Stimulated activated CD8-positive, alpha-beta memory T cell treated with anti-CD3 and anti-CD28 coated beads, Interleukin-4, amount 100 ng/mL, for 4 hours (primary cell): ENCODE results near the gene PPP1R12B.
"Not testable (repeated sequence)": the region's sequence is repeated elsewhere in the genome, so short reads cannot be mapped to it uniquely, and the experiment has no call there.

ENCODE experiments used
- DNase-seq, 2 donors: peaks; one replicate each; pipeline ENCODE4 v3.0.0-alpha.2; 2020; ENCODE audit warnings: low read depth in 2 of 2, low spot score in 1 of 2

PPP1R12B gene

GRCh38 chr1:202553078-202553477 is 204.6 kb downstream of the PPP1R12B start:
- not testable (repeated sequence) for DNase-seq

GRCh38 chr1:202553560-202554038 is 205.1 kb downstream of the PPP1R12B start:
- DNase-seq, result no peak

- DNase-seq, result not testable (repeated sequence)
These were observed 206.1 kb downstream of the PPP1R12B start for GRCh38 chr1:202554619-202555018.

GRCh38 chr1:202556037-202556436 is 207.5 kb downstream of the PPP1R12B start:
- DNase-seq, result not testable (repeated sequence)

GRCh38 chr1:202557662-202558061 is 209.2 kb downstream of the PPP1R12B start:
- not testable (repeated sequence) for DNase-seq

- no peak for DNase-seq
These were observed 212.7 kb downstream of the PPP1R12B start for GRCh38 chr1:202561240-202561639.

GRCh38 chr1:202561726-202562443 is 213.4 kb downstream of the PPP1R12B start:
- DNase-seq, result no peak

GRCh38 chr1:202562444-202563060 is 214.1 kb downstream of the PPP1R12B start:
- no peak for DNase-seq

- no peak for DNase-seq
These were observed 215.3 kb downstream of the PPP1R12B start for GRCh38 chr1:202563818-202564217.

GRCh38 chr1:202564958-202565495 is 216.5 kb downstream of the PPP1R12B start:
- no peak for DNase-seq

GRCh38 chr1:202565890-202566602 is 217.5 kb downstream of the PPP1R12B start:
- DNase-seq, result no peak

GRCh38 chr1:202567738-202568137 is 219.2 kb downstream of the PPP1R12B start:
- DNase-seq, result no peak

GRCh38 chr1:202568410-202568809 is 219.9 kb downstream of the PPP1R12B start:
- DNase-seq, result no peak

GRCh38 chr1:202568826-202569225 is 220.3 kb downstream of the PPP1R12B start:
- DNase-seq, result no peak

GRCh38 chr1:202569393-202570322 is 221.2 kb downstream of the PPP1R12B start:
- no peak for DNase-seq

- DNase-seq, result no peak
These were observed 223.3 kb downstream of the PPP1R12B start for GRCh38 chr1:202571719-202572339.

GRCh38 chr1:202572867-202573266 is 224.4 kb downstream of the PPP1R12B start:
- no peak for DNase-seq

- no peak for DNase-seq
These were observed 227.6 kb downstream of the PPP1R12B start for GRCh38 chr1:202575918-202576653.

GRCh38 chr1:202576816-202577215 is 228.3 kb downstream of the PPP1R12B start:
- DNase-seq, result no peak
